HUES64 (cell line): ENCODE data around the gene RPS6KA1.
A peak's percentile ranks its signal among the peaks of the same experiment; 100 is the strongest.

Experiments used
- H3K27ac ChIP-seq: 2 replicates; pipeline ENCODE4 v1.7.0; 2013; ENCODE audit warnings: low read depth, low read length, inconsistent platforms
- H3K27me3 ChIP-seq: 2 replicates; pipeline ENCODE4 v1.6.1; 2013; ENCODE audit warnings: mild to moderate bottlenecking, low read length; ENCODE audit not compliant: insufficient read depth
- H3K36me3 ChIP-seq: 2 replicates; pipeline ENCODE4 v1.6.1; 2013; ENCODE audit warnings: mild to moderate bottlenecking, low read length; ENCODE audit not compliant: insufficient read depth
- H3K4me1 ChIP-seq: 2 replicates; pipeline ENCODE4 v1.6.1; 2013; ENCODE audit warnings: mild to moderate bottlenecking, low read length, moderate library complexity; ENCODE audit not compliant: insufficient read depth
- H3K4me3 ChIP-seq: 2 replicates; pipeline ENCODE4 v1.5.1; 2013; ENCODE audit warnings: mild to moderate bottlenecking, low read length, moderate library complexity
- H3K9ac ChIP-seq: 2 replicates; pipeline ENCODE4 v1.6.1; 2013; ENCODE audit warnings: mild to moderate bottlenecking, low read depth, low read length
- H3K9me3 ChIP-seq: 2 replicates; pipeline ENCODE4 v1.6.1; 2013; ENCODE audit warnings: low read depth, low read length; ENCODE audit not compliant: insufficient read depth
- WGBS: fragments of 150-250, 120-280 bp; methylation state at CpG from one replicate; pipeline ENCODE4 v1.1.7; 2013; ENCODE audit warnings: missing lambda C conversion rate; 5-methylcytosine and 5-hydroxymethylcytosine counted together

RPS6KA1 gene

DNA sequence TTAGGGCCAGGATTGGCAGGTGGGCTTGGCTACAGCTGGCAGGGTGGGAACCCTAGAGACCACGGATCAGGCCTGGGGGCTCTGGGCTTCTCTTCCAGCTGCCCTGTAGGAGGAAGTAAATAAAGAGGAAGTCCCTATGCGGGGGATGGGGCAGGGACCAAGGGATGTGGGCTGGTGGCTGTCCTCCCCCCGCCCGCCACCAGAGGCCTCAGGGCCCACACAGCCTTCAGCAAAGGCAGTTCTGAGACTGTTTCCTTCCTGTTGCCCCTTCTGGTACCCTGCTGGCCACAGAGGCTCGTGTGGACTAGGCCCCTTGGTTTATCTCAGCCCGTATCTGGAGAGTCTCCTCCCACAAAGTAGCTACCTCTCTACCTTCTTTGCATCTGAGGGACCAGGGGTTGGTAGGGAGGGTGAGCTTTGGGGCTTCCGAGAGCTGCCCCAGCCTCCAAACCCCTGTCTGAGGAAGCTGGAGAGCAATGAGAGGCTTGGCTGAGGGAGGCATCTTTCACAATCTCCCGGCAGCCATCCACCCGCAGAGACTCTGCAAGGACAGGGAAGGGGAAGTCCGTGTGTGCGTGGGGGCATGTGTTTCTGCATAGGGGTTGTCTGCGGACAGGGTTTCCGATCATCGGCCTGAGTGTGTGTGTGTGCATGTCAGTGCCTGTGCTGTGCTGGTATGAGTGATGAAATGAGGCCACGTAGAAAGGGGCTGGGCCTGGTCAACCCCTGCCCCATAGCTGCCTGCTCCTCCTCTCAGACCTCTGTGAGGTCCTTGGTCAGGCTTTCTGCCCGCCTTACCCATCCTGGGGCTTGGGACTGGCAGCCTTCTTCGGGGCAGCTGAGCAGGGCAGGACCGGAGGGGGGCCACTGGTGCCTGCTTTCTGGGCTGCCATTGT lies 12.5 kb downstream of the RPS6KA1 start:
- H3K4me3 ChIP-seq, result no peak overlapping the region
- 0 out of 2 replicates have a peak overlapping the region, but pooled peaks have one; percentile 17 for H3K9ac ChIP-seq
- H3K9me3 ChIP-seq, result no peaks in the 10 kb centered on the region
- peaks cover 18% of the 10 kb centered on the region for H3K36me3 ChIP-seq
- peaks cover 7% of the 10 kb centered on the region; the same call in 1 of the 2 replicates for H3K4me1 ChIP-seq
- H3K27me3 ChIP-seq, result no peaks in the 10 kb centered on the region
- H3K27ac ChIP-seq, result 0 out of 2 replicates have a peak overlapping the region, but pooled peaks have one; percentile 35
- WGBS, result 70% methylated on average over 17 of the region's 18 CpGs

DNA sequence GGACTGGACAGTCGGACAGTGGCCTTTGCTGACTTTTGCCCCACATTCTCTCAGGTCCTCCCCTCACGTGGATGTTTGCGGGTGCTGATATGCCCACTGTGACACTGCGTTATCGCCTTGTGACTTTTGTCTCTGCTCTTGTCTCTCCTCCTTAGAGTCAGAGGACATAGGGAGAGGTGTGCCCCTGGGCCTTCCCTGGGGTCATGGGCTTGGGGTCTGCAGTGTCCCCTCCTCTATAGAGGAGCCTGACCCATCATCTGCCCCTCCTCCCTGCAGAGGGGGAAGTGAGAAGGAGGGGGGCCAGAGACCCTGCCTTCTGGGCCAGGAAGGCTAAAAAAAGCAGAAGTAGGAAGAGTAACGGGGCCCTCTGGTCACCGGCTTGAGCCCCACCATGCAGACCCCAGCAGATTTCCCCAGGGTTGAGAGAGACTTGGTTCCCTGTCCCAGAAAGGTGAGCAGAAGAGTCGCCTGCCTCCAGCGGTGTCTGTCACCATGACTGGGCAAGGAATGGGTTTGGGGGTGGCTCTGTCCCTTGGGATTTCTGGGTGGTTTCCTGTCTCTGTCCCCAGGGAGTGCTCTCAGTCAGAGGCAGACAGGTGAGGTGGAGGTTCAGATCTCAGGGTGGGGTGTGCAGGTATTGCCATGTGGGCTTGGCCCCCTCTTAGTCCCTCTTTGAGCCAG lies 13.3 kb downstream of the RPS6KA1 start:
- no peak overlapping the region for H3K9ac ChIP-seq
- 97% methylated on average over 9 of the region's 9 CpGs for WGBS
- H3K27me3 ChIP-seq, result no peaks in the 10 kb centered on the region
- H3K9me3 ChIP-seq, result no peaks in the 10 kb centered on the region
- peaks cover 14% of the 10 kb centered on the region for H3K36me3 ChIP-seq
- peaks cover 7% of the 10 kb centered on the region; the same call in 1 of the 2 replicates for H3K4me1 ChIP-seq
- no peak overlapping the region for H3K4me3 ChIP-seq
- H3K27ac ChIP-seq, result no peak overlapping the region

GRCh38 chr1:26543462-26543861 lies 13.9 kb downstream of the RPS6KA1 start:
- 91% methylated on average over 5 of the region's 5 CpGs for WGBS
- Histone ChIP-seq H3K36me3 (peaks cover 14% of the 10 kb centered on the region), H3K27me3 (no peaks in the 10 kb centered on the region), H3K4me1 (peaks cover 7% of the 10 kb centered on the region; the same call in 1 of the 2 replicates), H3K9me3 (no peaks in the 10 kb centered on the region), H3K9ac (no peak overlapping the region), H3K27ac (no peak overlapping the region), H3K4me3 (no peak overlapping the region)

GRCh38 chr1:26544126-26544525 lies 14.6 kb downstream of the RPS6KA1 start:
- Histone ChIP-seq H3K9ac (no peak overlapping the region), H3K27ac (no peak overlapping the region), H3K4me1 (peaks cover 7% of the 10 kb centered on the region; the same call in 1 of the 2 replicates), H3K4me3 (no peak overlapping the region), H3K27me3 (no peaks in the 10 kb centered on the region), H3K9me3 (no peaks in the 10 kb centered on the region), H3K36me3 (peaks cover 19% of the 10 kb centered on the region)
- WGBS, result 94% methylated on average over 5 of the region's 5 CpGs

- H3K9ac ChIP-seq, result peak overlapping the region; percentile 22; the same call in 1 of the 2 replicates
- H3K4me3 ChIP-seq, result no peak overlapping the region
- peaks cover 7% of the 10 kb centered on the region; the same call in 1 of the 2 replicates for H3K4me1 ChIP-seq
- 93% methylated on average over 4 of the region's 4 CpGs for WGBS
- no peaks in the 10 kb centered on the region for H3K27me3 ChIP-seq
- H3K27ac ChIP-seq, result no peak overlapping the region
- no peaks in the 10 kb centered on the region for H3K9me3 ChIP-seq
- peaks cover 19% of the 10 kb centered on the region for H3K36me3 ChIP-seq
These were observed 16.4 kb downstream of the RPS6KA1 start for GRCh38 chr1:26545969-26546323.

GRCh38 chr1:26546375-26546774 lies 16.8 kb downstream of the RPS6KA1 start:
- H3K9me3 ChIP-seq, result no peaks in the 10 kb centered on the region
- H3K4me3 ChIP-seq, result no peak overlapping the region
- H3K9ac ChIP-seq, result no peak overlapping the region
- no peaks in the 10 kb centered on the region for H3K27me3 ChIP-seq
- peaks cover 7% of the 10 kb centered on the region; the same call in 1 of the 2 replicates for H3K4me1 ChIP-seq
- H3K27ac ChIP-seq, result no peak overlapping the region
- WGBS, result 89% methylated on average over 7 of the region's 8 CpGs
- peaks cover 23% of the 10 kb centered on the region for H3K36me3 ChIP-seq

- no peaks in the 10 kb centered on the region for H3K27me3 ChIP-seq
- no peak overlapping the region for H3K9ac ChIP-seq
- no peak overlapping the region for H3K27ac ChIP-seq
- WGBS, result 94% methylated on average over 7 of the region's 7 CpGs
- no peaks in the 10 kb centered on the region for H3K9me3 ChIP-seq
- H3K36me3 ChIP-seq, result peaks cover 28% of the 10 kb centered on the region
- peaks cover 4% of the 10 kb centered on the region; the same call in 1 of the 2 replicates for H3K4me1 ChIP-seq
- H3K4me3 ChIP-seq, result no peak overlapping the region
These were observed 17.3 kb downstream of the RPS6KA1 start for GRCh38 chr1:26546819-26547218.

GRCh38 chr1:26548841-26549240 lies 19.3 kb downstream of the RPS6KA1 start:
- H3K9ac ChIP-seq, result no peak overlapping the region
- H3K4me3 ChIP-seq, result no peak overlapping the region
- no peaks in the 10 kb centered on the region for H3K4me1 ChIP-seq
- no peak overlapping the region for H3K27ac ChIP-seq
- no peaks in the 10 kb centered on the region for H3K9me3 ChIP-seq
- H3K36me3 ChIP-seq, result peaks cover 41% of the 10 kb centered on the region
- H3K27me3 ChIP-seq, result no peaks in the 10 kb centered on the region
- 95% methylated on average over 3 of the region's 3 CpGs for WGBS

DNA sequence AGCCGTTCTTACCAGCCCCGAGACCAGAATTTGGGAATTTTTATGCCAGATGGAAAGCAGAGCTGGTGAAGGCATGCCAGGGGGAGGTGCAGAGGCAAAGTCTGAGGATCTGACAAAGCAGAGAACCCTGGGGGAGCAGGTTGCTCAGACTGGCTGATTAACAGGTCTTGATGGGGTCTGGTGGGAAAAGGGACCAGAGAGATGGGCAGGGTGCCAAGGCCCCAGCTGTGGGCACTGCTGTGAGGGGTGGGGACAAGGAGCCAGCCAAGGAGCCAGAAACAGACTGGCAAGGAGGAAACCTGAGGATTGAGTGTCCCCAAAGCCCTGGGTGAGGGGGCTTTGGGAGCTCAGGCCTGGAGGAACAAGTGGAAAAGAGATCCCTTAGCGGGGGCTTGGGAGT lies 21.4 kb downstream of the RPS6KA1 start:
- Histone ChIP-seq H3K9me3 (no peaks in the 10 kb centered on the region), H3K27ac (no peak overlapping the region), H3K4me1 (no peaks in the 10 kb centered on the region), H3K4me3 (no peak overlapping the region), H3K36me3 (peaks cover 58% of the 10 kb centered on the region), H3K9ac (no peak overlapping the region), H3K27me3 (no peaks in the 10 kb centered on the region)
- 96% methylated on average over 3 of the region's 3 CpGs for WGBS

- Histone ChIP-seq H3K27ac (no peak overlapping the region), H3K9ac (no peak overlapping the region), H3K4me3 (no peak overlapping the region), H3K36me3 (peaks cover 57% of the 10 kb centered on the region), H3K27me3 (no peaks in the 10 kb centered on the region), H3K4me1 (no peaks in the 10 kb centered on the region), H3K9me3 (no peaks in the 10 kb centered on the region)
- WGBS, result 91% methylated on average over 5 of the region's 6 CpGs
These were observed 23.2 kb downstream of the RPS6KA1 start for GRCh38 chr1:26552720-26553119.

- Histone ChIP-seq H3K27me3 (no peaks in the 10 kb centered on the region), H3K9ac (no peak overlapping the region), H3K4me1 (no peaks in the 10 kb centered on the region), H3K4me3 (no peak overlapping the region), H3K27ac (no peak overlapping the region), H3K36me3 (peaks cover 63% of the 10 kb centered on the region), H3K9me3 (no peaks in the 10 kb centered on the region)
- WGBS, result 89% methylated on average over 14 of the region's 14 CpGs
These were observed 24.6 kb downstream of the RPS6KA1 start for GRCh38 chr1:26553942-26554682.
